SK-N-SH (cell line): ENCODE results near the gene EGFLAM. TPM values are rescaled to one million over a fixed set of nuclear protein-coding genes. Genes with fewer than 3 reads are reported as not detected.
A peak's percentile ranks its signal among the peaks of the same experiment; 100 is the strongest.

Experiments used
- CTCF ChIA-PET: fragments of 300-600, 350-600 bp; formaldehyde crosslinking; extraction: SDS; loops from one replicate; lab custom pipeline; 2021; lab: Yijun Ruan, JAX
- POLR2A ChIA-PET: fragments of 350-600 bp; sonication (Branson Sonifier 250); formaldehyde crosslinking; extraction: SDS; loops from one replicate; lab custom pipeline; 2020; ENCODE audit warnings: antibody characterized with exemption, inconsistent platforms; lab: Yijun Ruan, JAX
- DNase-seq: peaks from one replicate; pipeline ENCODE4 v3.0.0; 2012
- H2AFZ ChIP-seq: fragments of 200-600 bp; sonication (generic); 2 replicates; pipeline ENCODE4 v1.8.1; 2016; ENCODE audit warnings: antibody characterized with exemption, mild to moderate bottlenecking, low read depth
- H3F3A ChIP-seq: fragments of 200-600 bp; sonication (generic); replicated peaks from 2 replicates; pipeline ENCODE3; 2016; ENCODE audit warnings: antibody characterized with exemption, mild to moderate bottlenecking; ENCODE audit not compliant: insufficient read depth
- H3K27ac ChIP-seq, 2 experiments: fragments of 200-500 bp in 1 of 2; fragments of 200-600 bp in 1 of 2; sonication (Bioruptor generic) in 1 of 2; sonication (generic), shearing (Covaris generic) in 1 of 2; 2 replicates each; pipeline versions ENCODE4 v1.5.1 to v1.6.1; 2014 to 2016; ENCODE audit warnings: low read depth in 2 of 2, inconsistent platforms in 1 of 2, low read length in 1 of 2, mild to moderate bottlenecking in 1 of 2, mixed read lengths in 1 of 2
- H3K27me3 ChIP-seq: fragments of 200-600 bp; sonication (generic), shearing (Covaris generic); 2 replicates; pipeline ENCODE4 v1.6.1; 2016; ENCODE audit warnings: mixed run types; ENCODE audit not compliant: insufficient read depth
- H3K36me3 ChIP-seq, 2 experiments: fragments of 200-500 bp in 1 of 2; fragments of 200-600 bp in 1 of 2; sonication (Bioruptor generic) in 1 of 2; sonication (generic) in 1 of 2; replicated peaks in 1 of 2; 2 replicates each; pipeline versions ENCODE3 to v1.5.1; 2014 to 2016; ENCODE audit warnings: low read length in 1 of 2, mild to moderate bottlenecking in 1 of 2; ENCODE audit not compliant: insufficient read depth in 2 of 2, control insufficient read depth in 1 of 2
- H3K4me1 ChIP-seq, 2 experiments: fragments of 200-500 bp in 1 of 2; fragments of 200-600 bp in 1 of 2; sonication (Bioruptor generic) in 1 of 2; sonication (generic), shearing (Covaris generic) in 1 of 2; 2 replicates each; pipeline versions ENCODE4 v1.5.1 to v1.6.1; 2014 to 2016; ENCODE audit warnings: low read depth in 1 of 2, low read length in 1 of 2, mixed run types in 1 of 2; ENCODE audit not compliant: insufficient read depth in 2 of 2, control insufficient read depth in 1 of 2
- H3K4me2 ChIP-seq: fragments of 200-600 bp; sonication (generic), shearing (Covaris generic); 2 replicates; pipeline ENCODE4 v1.6.1; 2017; ENCODE audit warnings: mixed run types
- H3K4me3 ChIP-seq, 2 experiments: fragments of 200-500 bp in 1 of 2; fragments of 200-600 bp in 1 of 2; sonication (Bioruptor generic) in 1 of 2; sonication (generic), shearing (Covaris generic) in 1 of 2; 2 replicates each; pipeline versions ENCODE4 v1.5.1 to v1.8.1; 2014 to 2016; ENCODE audit warnings: low read depth in 2 of 2, inconsistent platforms in 1 of 2, low read length in 1 of 2, mild to moderate bottlenecking in 1 of 2, mixed read lengths in 1 of 2, moderate library complexity in 1 of 2
- H3K79me2 ChIP-seq: fragments of 200-600 bp; sonication (generic); 2 replicates; pipeline ENCODE4 v1.8.1; 2017; ENCODE audit warnings: mild to moderate bottlenecking; ENCODE audit not compliant: insufficient read depth
- H3K9ac ChIP-seq: fragments of 200-600 bp; sonication (generic); 2 replicates; pipeline ENCODE4 v1.6.1; 2017; ENCODE audit warnings: mixed run types
- H3K9me2 ChIP-seq: fragments of 200-600 bp; sonication (generic); 2 replicates; pipeline ENCODE4 v1.6.1; 2017; ENCODE audit warnings: mixed run types
- H3K9me3 ChIP-seq: fragments of 200-600 bp; sonication (generic); 2 replicates; pipeline ENCODE4 v1.6.1; 2017; ENCODE audit warnings: mixed run types, mild to moderate bottlenecking, moderate library complexity
- H4K20me1 ChIP-seq: fragments of 200-600 bp; sonication (generic); 2 replicates; pipeline ENCODE4 v1.6.1; 2017; ENCODE audit warnings: mild to moderate bottlenecking, mixed run types; ENCODE audit not compliant: insufficient read depth
- CHD2 ChIP-seq: fragments of 150-350 bp; IDR thresholded peaks from 2 replicates; pipeline ENCODE4 v1.6.1; 2018; ENCODE audit warnings: low read length; ENCODE audit not compliant: partially characterized antibody
- ELF1 ChIP-seq: IDR thresholded peaks from 2 replicates; pipeline ENCODE4 v1.4.0; 2012
- EP300 ChIP-seq, 2 experiments: IDR thresholded peaks; 2 replicates each; pipeline versions ENCODE4 v1.4.0 to v1.6.1; 2012; ENCODE audit warnings: borderline replicate concordance in 1 of 2, low read depth in 1 of 2, low read length in 1 of 2
- FOSL2 ChIP-seq: IDR thresholded peaks from 2 replicates; pipeline ENCODE4 v1.4.0; 2012; ENCODE audit warnings: low read depth, mild to moderate bottlenecking, moderate library complexity, borderline replicate concordance
- FOXM1 ChIP-seq: IDR thresholded peaks from 2 replicates; pipeline ENCODE4 v1.4.0; 2012; ENCODE audit warnings: low read depth, mild to moderate bottlenecking
- GATA2 ChIP-seq: sonication (generic); formaldehyde crosslinking; IDR thresholded peaks from 2 replicates; pipeline ENCODE4 v1.5.0; 2020; ENCODE audit warnings: mild to moderate bottlenecking, missing genetic modification reagents
- MEF2A ChIP-seq: IDR thresholded peaks from 2 replicates; pipeline ENCODE4 v1.4.0; 2012; ENCODE audit warnings: low read depth, borderline replicate concordance
- MXI1 ChIP-seq: IDR thresholded peaks from 2 replicates; pipeline ENCODE4 v1.6.1; 2012; ENCODE audit warnings: mild to moderate bottlenecking, low read depth, low read length, improper control_type of control experiment
- NRF1 ChIP-seq: IDR thresholded peaks from 2 replicates; pipeline ENCODE4 v1.6.1; 2012; ENCODE audit warnings: low read depth, mild to moderate bottlenecking, low read length
- RAD21 ChIP-seq: IDR thresholded peaks from 2 replicates; pipeline ENCODE4 v1.6.1; 2012; ENCODE audit warnings: mild to moderate bottlenecking, low read length
- RFX5 ChIP-seq: IDR thresholded peaks from 2 replicates; pipeline ENCODE4 v1.6.1; 2012; ENCODE audit warnings: mild to moderate bottlenecking, improper control_type of control experiment, low read length
- TEAD4 ChIP-seq: IDR thresholded peaks from 2 replicates; pipeline ENCODE4 v1.4.0; 2012; ENCODE audit warnings: mild to moderate bottlenecking, borderline replicate concordance; ENCODE audit not compliant: insufficient read depth
- YY1 ChIP-seq: IDR thresholded peaks from 2 replicates; pipeline ENCODE4 v1.4.0; 2012; ENCODE audit warnings: low read depth, mild to moderate bottlenecking
- WGBS: methylation state at CpG from one replicate; pipeline ENCODE4 v1.1.6; 2017; ENCODE audit warnings: low lambda C conversion rate; 5-methylcytosine and 5-hydroxymethylcytosine counted together
- polyA plus RNA-seq, 3 experiments: library from polyadenylated mRNA; depleted of rRNA; stranded (reverse); fragments of >200 nt; gene quantifications; 2 replicates each; pipeline ENCODE4 v1.2.3, GENCODE V29; 2012
- TF ChIP-seq, protein P1 (sequence below): IDR thresholded peaks from 2 replicates; pipeline ENCODE4 v1.4.0; 2012; ENCODE audit warnings: low read depth, borderline replicate concordance
- TF ChIP-seq, protein P2 (sequence below): IDR thresholded peaks from 2 replicates; pipeline ENCODE4; 2012
- TF ChIP-seq, protein P3 (sequence below): IDR thresholded peaks from 2 replicates; pipeline ENCODE4 v1.4.0; 2012; ENCODE audit warnings: low read depth
- TF ChIP-seq, protein P4 (sequence below): fragments of 150-350 bp; IDR thresholded peaks from 2 replicates; pipeline ENCODE4 v1.6.1; 2016; ENCODE audit warnings: mild to moderate bottlenecking, low read depth, low read length
- TF ChIP-seq, protein P5 (sequence below): IDR thresholded peaks from 2 replicates; pipeline ENCODE4 v1.6.1; 2012; ENCODE audit warnings: mild to moderate bottlenecking, low read depth, low read length, moderate library complexity

The EGFLAM gene
- polyA plus RNA-seq, 1 of the 3 experiments (the other 2 are of a cell fraction): 0.05 TPM

DNA sequence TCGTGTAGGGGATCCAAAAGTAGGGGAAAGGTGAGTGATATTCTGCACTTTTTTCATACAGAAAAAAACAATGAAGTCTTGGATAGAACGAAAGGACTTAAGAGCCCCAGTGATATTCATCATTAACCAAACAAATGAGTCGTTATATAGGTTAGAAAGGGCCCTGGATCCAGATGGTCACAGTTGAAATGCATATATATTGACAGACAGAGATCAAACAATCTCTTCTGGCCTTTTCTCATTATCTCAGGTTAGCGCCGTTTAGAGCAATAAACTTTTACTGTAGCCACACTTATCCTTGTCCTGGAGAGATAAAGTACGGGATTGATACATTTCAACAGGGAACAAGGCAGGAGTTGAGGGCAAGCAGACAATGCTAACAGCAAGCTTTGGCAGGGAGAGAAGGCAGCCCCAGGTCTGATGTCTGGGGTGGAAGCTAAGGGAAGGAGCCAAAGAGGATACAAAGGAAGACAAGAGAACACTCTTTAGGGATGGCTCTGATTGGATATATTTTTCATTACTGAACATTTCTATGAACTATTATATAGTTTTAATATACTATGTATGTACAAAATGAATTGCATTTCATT lies 221.1 kb downstream of the EGFLAM start:
- H3K4me1 ChIP-seq: peaks cover 0 to 13% of the 10 kb centered on the region in 2 experiments; a peak in 2 of 4 replicates
- H3K9me2 ChIP-seq: no peaks in the 10 kb centered on the region; the same call in 1 of the 2 replicates
- peaks cover 3% of the 10 kb centered on the region for H3F3A ChIP-seq
- 59% methylated on average over 6 of the region's 6 CpGs for WGBS
- TF ChIP-seq FOXM1: no peak
- no peak for TF ChIP-seq MEF2A
- TF ChIP-seq, protein P1, sequence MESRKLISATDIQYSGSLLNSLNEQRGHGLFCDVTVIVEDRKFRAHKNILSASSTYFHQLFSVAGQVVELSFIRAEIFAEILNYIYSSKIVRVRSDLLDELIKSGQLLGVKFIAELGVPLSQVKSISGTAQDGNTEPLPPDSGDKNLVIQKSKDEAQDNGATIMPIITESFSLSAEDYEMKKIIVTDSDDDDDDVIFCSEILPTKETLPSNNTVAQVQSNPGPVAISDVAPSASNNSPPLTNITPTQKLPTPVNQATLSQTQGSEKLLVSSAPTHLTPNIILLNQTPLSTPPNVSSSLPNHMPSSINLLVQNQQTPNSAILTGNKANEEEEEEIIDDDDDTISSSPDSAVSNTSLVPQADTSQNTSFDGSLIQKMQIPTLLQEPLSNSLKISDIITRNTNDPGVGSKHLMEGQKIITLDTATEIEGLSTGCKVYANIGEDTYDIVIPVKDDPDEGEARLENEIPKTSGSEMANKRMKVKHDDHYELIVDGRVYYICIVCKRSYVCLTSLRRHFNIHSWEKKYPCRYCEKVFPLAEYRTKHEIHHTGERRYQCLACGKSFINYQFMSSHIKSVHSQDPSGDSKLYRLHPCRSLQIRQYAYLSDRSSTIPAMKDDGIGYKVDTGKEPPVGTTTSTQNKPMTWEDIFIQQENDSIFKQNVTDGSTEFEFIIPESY: no peak
- TF ChIP-seq, protein P2, sequence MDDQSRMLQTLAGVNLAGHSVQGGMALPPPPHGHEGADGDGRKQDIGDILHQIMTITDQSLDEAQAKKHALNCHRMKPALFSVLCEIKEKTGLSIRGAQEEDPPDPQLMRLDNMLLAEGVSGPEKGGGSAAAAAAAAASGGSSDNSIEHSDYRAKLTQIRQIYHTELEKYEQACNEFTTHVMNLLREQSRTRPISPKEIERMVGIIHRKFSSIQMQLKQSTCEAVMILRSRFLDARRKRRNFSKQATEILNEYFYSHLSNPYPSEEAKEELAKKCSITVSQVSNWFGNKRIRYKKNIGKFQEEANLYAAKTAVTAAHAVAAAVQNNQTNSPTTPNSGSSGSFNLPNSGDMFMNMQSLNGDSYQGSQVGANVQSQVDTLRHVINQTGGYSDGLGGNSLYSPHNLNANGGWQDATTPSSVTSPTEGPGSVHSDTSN: no peak
- no peak for TF ChIP-seq RAD21
- TF ChIP-seq, protein P3, sequence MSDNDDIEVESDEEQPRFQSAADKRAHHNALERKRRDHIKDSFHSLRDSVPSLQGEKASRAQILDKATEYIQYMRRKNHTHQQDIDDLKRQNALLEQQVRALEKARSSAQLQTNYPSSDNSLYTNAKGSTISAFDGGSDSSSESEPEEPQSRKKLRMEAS: no peak
- TF ChIP-seq, protein P4, sequence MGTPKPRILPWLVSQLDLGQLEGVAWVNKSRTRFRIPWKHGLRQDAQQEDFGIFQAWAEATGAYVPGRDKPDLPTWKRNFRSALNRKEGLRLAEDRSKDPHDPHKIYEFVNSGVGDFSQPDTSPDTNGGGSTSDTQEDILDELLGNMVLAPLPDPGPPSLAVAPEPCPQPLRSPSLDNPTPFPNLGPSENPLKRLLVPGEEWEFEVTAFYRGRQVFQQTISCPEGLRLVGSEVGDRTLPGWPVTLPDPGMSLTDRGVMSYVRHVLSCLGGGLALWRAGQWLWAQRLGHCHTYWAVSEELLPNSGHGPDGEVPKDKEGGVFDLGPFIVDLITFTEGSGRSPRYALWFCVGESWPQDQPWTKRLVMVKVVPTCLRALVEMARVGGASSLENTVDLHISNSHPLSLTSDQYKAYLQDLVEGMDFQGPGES: no peak
- TF ChIP-seq TEAD4: no peak
- TF ChIP-seq GATA2 (CRISPR knock-in tag): no peak
- TF ChIP-seq RFX5: no peak
- TF ChIP-seq CHD2: no peak
- TF ChIP-seq EP300 (IDR thresholded peaks at IDR 0.05; ENCODE audit: borderline replicate concordance in 1 of 2, low read depth in 1 of 2, low read length in 1 of 2): no peak
- no peak for TF ChIP-seq ELF1
- no peak for TF ChIP-seq NRF1
- TF ChIP-seq FOSL2: no peak
- no peak for TF ChIP-seq YY1
- TF ChIP-seq, protein P5, sequence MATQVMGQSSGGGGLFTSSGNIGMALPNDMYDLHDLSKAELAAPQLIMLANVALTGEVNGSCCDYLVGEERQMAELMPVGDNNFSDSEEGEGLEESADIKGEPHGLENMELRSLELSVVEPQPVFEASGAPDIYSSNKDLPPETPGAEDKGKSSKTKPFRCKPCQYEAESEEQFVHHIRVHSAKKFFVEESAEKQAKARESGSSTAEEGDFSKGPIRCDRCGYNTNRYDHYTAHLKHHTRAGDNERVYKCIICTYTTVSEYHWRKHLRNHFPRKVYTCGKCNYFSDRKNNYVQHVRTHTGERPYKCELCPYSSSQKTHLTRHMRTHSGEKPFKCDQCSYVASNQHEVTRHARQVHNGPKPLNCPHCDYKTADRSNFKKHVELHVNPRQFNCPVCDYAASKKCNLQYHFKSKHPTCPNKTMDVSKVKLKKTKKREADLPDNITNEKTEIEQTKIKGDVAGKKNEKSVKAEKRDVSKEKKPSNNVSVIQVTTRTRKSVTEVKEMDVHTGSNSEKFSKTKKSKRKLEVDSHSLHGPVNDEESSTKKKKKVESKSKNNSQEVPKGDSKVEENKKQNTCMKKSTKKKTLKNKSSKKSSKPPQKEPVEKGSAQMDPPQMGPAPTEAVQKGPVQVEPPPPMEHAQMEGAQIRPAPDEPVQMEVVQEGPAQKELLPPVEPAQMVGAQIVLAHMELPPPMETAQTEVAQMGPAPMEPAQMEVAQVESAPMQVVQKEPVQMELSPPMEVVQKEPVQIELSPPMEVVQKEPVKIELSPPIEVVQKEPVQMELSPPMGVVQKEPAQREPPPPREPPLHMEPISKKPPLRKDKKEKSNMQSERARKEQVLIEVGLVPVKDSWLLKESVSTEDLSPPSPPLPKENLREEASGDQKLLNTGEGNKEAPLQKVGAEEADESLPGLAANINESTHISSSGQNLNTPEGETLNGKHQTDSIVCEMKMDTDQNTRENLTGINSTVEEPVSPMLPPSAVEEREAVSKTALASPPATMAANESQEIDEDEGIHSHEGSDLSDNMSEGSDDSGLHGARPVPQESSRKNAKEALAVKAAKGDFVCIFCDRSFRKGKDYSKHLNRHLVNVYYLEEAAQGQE: no peak
- no peak for TF ChIP-seq MXI1
- H3K4me3 ChIP-seq: no peak overlapping the region
- no peaks in the 10 kb centered on the region for H3K27me3 ChIP-seq
- no peak for DNase-seq
- H3K27ac ChIP-seq: no peak overlapping the region
- H3K36me3 ChIP-seq: peaks cover 0 to 14% of the 10 kb centered on the region in 2 experiments
- H4K20me1 ChIP-seq: no peaks in the 10 kb centered on the region
- H3K4me2 ChIP-seq: 0 out of 2 replicates have a peak overlapping the region, but pooled peaks have one; percentile 25
- no peaks in the 10 kb centered on the region for H3K79me2 ChIP-seq
- no peaks in the 10 kb centered on the region for H3K9me3 ChIP-seq
- H2AFZ ChIP-seq: no peak overlapping the region
- no peak overlapping the region for H3K9ac ChIP-seq
- CTCF ChIA-PET: interaction anchor here (1.0 kb wide), 1 partner anchor 38 kb away, joined by 3 read pairs; no protein-coding TSS in a partner anchor
- POLR2A ChIA-PET: no interaction called here
